HG03097 (cell line): ENCODE data around the gene ARHGAP25.
A peak's percentile ranks its signal among the peaks of the same experiment; 100 is the strongest.

Experiments
- ATAC-seq: cut with Tn5 transposase; IDR thresholded peaks from one replicate; pipeline ENCODE4 v1.9.1; 2021; ENCODE audit not compliant: unreplicated experiment, low FRiP score

ARHGAP25 gene

DNA sequence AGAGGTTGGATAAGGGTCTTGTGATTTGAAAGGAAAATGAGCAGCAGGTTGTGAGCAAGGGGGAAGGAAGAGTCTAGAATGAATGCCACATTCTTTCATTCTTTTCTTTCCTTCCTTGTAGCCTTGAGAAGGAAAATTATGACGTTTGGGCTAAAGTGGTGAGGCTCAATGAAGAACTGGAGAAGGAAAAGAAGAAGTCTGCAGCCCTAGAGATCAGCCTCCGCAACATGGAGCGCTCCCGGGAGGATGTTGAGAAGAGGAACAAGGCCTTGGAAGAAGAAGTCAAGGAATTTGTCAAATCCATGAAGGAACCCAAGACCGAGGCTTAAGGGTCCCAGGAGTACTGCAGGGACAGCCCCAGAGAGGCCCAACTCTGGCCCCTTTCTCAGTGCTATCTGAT lies 91.3 kb downstream of the ARHGAP25 start:
- no peak for ATAC-seq

DNA sequence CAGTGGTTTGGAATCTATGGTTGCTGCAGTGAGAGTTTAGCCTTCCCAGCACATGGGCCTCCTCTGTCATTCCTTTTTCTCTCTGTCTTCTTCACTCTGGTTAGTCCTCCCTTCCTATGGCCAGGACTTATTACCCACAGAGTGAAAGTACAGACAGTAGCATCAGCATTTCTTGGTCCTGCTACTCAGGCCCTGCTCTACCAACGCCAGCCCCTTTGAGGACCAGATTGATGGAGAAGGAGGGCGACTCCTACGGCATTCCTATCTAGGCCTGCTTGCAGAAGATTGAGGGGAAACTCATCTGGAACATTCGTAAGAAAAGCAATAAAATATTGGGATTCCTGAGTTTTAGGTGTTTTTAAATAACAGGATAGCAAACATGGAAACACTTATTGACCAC lies 93.1 kb downstream of the ARHGAP25 start:
- no peak for ATAC-seq

DNA sequence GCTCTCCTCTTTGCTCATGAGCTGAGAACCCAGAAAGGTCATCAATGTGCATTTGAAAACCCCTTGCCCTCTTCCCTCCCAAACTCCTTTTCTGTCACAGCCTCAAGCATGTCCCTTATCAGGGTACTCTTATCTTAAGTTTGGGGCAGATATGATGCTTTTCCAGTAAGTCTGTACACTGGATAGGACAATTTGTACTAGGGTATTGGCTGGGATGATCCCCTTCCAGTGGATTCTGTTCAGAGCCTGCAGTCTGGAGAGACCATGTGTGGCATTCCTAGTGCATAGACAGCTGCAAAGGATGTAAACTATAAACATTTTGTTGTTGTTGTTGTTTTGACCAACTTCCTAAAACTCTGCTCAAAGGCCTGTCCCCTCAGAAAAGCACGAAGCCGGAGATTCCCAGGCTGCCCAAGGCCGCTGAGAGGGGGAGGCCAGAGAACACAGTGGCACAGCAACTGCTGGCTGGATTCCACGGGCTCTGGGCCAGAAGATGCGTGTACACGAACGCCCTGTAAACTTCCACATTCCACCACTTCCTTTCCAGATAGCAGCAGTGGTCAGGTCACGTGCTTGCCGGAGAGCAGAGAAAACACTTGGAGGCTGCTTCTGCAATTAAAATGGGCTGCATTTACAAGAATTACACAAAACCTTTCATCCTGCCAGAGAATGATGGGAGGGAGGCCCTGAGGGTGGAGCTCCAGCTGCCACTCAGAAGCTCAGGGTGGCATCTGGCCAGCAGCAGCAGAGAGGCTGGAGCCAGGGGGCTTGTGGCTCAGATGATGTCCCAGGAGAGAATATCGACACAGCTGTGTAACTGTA lies 94.5 kb downstream of the ARHGAP25 start:
- ATAC-seq = no peak

DNA sequence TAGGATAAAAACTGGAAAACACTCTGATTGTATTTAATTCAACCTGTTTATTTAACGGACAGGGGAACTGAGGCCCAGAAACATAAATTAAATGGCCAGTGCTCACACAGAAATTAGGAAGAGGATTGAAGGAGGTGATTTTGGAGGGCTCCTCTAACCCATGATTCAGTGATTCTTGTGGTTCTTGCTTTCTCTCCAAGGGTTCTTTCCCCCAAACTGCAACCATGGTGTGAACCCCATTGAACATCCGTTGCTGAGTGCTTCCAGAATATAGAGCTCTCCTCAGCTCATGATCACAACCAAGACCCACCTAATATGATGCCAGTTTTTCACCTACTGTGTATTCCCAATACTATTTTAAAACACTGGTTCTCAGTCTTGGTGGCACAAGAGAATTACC lies 95.1 kb downstream of the ARHGAP25 start:
- ATAC-seq = no peak

DNA sequence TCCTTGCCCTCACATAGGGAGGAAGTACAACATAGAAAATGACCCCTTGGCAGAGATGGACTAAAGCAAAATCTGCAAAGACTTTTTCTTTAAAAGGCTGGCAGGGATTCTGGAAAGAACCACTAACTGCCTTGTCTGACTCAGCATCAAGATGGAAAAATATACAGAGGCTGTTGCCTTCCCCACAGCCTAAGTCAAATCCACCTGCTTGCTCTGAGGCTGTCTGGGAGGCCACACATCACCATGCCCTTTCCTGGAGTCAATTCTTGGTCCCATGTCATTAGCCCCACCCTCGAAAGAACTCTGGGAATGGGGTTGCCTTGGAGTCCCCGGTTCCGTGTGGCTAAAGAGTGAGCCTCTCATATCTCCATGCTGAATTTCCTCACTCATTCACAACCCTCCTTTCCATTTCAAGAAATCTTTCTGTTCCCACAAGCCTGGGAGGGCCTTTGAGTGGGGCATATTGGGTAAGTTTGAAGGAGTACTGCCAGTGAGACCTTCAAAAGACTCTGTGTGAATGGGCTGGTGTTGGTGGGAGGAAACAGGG lies 97.1 kb downstream of the ARHGAP25 start:
- ATAC-seq = peak; percentile 4

DNA sequence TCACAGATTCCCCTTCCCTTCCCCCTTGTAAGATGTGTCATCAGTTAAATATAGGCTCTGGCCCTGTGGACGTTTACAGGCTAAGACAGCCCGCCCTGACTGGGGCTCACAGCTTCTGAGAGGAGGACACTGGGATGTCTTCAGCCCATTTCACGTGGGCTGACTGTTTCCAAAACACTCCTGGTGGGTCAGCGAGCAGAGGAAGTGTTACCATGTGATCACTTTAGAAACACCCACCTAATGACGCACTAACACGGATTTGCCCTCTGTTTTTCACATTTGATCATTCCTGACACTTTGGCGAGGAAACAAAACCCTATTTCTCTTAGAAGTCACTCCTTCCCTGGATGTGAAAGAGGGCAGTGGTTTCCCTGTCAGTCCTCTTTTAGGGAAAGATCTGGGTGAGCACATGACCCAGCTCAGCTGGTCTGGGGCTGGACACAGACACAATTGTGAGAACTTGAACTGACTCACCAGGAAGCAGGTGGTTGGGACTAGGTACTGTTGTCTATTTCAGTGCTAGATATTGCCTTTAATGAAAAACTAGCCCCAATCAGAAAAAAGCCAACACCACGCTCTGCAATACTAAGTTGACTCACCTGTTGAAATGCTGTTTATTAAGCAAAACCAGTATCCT lies 97.7 kb downstream of the ARHGAP25 start:
- ATAC-seq = peak; percentile 58

DNA sequence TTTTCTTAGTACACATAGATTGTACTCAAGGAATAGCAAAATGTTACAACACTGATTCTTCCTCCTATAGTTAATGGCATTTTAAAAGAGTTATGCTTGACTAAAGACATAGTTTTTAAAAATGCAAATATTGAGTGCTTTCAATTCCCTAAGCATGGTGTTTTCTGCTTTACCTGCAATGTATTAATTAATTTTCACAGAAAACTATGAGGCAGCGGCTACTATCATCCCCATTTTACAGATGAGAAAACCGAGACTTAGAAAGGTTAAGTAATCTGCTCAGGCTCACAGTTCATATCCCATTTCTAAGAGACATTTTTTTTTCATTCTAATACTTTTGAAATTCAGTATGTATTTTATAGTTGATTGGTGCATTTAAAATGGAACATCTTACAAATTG lies 98.6 kb downstream of the ARHGAP25 start:
- ATAC-seq = no peak

GRCh38 chr2:68834737-68835376 lies 100.2 kb downstream of the ARHGAP25 start:
- ATAC-seq = no peak

DNA sequence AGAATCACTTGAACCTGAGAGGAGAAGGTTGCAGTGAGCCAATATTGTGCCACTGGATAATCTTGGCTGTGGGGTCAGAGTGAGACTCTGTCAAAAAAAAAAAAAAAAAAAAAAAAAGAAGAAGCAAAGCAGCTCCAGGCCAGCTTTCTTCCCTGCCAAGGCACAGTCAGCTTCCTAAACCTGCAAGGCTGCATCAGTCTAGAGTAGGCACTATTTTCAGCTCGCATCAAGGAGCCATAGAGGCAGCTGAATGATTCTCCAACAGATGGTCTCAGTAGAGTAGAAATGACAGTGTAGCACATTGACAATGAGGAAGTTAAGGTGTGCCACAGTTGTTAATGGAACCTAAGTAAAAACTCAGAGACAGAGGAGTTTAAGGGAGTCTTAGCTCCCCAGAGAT lies 101.0 kb downstream of the ARHGAP25 start:
- ATAC-seq = no peak

DNA sequence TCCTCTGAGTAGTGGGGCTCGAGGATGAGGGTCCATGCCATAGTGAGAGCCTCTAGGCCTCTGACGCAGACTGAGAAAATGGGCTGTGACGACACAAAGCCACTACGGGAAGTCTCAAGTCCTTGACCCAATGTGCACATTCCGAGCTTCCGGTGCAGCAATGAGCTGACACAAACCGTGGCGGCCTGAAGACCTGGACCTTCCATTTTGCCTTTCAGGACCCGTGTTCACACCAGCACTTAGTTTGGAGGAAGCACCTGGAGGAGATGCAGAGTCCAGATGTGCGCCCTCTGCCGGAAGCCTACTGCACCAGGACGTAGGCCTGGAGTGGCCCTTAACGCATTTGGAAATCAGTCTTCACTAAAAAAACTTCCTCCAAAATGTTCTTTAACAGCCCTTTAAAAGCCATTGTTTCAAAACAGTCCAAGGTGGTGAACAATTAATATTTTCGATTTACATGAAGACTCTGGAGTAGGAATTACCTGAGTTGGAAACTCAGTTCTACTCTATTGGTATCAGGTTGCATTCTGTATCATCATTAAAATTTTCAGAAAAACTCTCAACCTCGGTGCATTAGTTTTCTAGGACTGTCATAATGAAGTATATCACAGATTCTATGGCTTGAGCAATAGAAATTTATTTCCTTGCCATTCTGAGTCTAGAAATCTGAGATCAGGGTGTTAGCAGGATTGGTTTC lies 102.7 kb downstream of the ARHGAP25 start:
- no peak for ATAC-seq

- ATAC-seq = no peak
Measured at GRCh38 chr2:68837861-68838341, 103.3 kb downstream of the ARHGAP25 start.

DNA sequence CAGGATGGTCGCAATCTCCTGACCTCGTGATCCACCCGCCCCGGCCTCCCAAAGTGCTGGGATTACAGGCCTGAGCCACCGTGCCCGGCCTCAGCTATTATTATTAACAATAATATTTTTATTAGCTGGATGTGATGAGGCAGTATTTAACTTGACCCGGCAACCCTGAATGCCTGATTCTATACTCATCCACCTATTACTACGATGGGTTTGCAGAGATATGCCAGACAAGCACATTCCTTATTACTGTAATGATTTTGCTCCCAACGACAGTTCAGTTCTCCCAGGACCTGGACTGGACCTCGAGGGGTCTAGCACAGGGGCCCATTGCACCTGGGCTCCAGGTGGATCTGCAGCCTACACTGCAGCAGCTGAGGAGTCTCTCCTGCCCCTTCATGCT lies 104.0 kb downstream of the ARHGAP25 start:
- ATAC-seq = no peak

DNA sequence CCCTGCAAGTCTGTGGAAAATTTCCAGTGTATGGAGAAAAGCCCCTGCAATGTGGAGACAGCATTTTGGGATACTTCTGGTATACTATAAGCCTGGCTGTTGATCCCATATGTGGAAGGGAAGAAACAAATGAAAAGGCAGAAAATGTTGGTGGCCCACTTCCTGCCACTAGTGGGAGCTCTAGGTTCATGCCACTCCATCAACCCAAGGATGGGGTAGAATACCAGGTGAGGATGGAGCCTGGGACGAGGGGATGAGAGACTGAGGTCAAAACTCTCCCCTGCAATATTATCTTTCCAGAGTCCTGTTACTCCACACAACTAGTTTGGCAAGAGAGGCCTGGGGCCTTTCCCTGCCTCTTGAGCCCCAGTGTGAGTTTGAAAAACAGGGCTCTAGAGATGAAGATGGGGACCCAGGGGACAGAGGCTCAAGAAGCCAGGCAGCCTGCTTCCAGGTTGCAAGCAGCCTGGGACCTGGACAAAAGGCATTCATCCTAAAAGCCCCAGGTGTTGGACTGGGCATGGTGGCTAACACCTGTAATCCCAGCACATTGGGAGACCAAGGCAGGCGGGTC lies 104.7 kb downstream of the ARHGAP25 start:
- no peak for ATAC-seq

GRCh38 chr2:68845043-68845442 lies 110.4 kb downstream of the ARHGAP25 start:
- no peak for ATAC-seq

- no peak for ATAC-seq
Measured at GRCh38 chr2:68846091-68846490, 111.5 kb downstream of the ARHGAP25 start.

DNA sequence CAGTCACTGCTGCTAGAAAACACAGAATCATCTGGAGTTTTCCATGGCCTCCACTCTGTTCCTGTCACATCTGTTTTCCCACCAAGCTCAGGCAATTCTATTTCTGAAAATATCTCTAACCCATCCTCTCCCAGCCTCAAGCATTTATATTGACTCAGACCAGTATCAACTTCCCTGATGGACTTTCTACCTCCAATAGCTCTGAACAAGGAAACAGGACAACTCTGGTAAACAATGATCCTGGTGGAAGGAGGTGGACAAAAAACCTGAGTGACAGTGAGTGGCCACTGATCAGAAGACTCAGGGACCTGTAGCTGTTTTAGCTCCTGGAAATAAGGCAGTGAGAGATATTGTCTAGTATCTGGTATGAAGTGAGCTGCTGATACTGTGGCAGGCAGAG lies 113.1 kb downstream of the ARHGAP25 start:
- ATAC-seq = no peak

GRCh38 chr2:68849579-68850030 lies 115.0 kb downstream of the ARHGAP25 start:
- no peak for ATAC-seq

DNA sequence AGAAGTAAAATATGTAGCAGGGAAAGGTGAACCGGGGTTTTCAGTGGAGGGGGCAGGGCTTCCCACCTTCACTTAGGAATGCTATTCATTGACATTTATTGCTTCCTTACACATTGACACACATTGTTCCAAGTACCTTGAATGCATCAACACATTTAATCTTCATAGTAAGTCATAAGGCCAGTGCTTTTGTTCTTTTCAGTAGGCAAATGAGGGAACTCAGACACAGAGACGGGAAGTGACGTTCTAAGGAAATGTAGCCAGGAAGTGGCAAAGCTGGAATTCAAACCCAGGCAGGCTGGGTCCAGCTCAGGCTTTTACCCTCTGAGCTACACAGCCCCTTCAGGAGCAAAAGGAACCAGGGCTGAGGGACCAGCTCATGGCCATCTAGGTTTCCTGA lies 115.9 kb downstream of the ARHGAP25 start:
- ATAC-seq = no peak

DNA sequence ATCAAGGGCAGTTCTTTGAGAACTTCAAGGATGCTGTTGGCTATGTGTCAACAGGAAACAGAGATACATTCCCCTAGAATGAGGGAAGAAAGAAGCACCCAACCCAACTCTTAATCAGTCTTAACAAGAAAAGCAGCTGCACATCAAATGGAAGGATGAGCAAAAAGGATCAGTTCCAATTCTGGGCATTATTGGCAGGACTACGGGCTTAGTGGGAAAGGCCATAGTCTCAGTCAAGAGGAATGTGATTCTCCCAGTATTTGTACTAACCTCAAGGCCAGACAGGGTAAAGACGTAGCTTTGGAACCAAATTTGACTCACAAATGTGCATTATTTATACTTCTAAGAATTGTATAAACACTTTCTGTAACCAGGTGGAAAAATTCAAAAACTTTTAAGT lies 118.4 kb downstream of the ARHGAP25 start:
- no peak for ATAC-seq

DNA sequence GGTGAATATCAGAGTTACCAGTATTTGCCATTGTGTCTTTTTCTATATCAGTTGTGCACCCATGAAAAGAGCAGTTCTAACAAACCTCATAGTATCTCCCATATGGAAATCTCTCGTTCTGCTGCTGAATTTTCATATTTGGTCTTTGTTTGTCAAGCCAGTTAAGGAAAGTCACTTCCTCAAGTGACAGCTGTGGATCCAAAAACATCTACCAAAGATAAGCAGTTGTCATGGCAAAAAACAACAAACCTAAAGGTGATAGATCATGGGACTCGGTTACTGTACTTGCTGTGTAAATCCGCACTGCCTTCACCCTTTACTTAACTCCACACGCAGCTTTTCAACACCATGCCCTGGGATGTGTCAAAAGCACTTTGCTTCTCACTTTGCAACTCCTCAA lies 119.3 kb downstream of the ARHGAP25 start:
- no peak for ATAC-seq
